HG03558 (cell line): ENCODE measurements around the gene PGC.

Experiments
- ATAC-seq: cut with Tn5 transposase; IDR thresholded peaks from one replicate; pipeline ENCODE4 v1.9.1; 2021; ENCODE audit warnings: moderate number of reproducible peaks; ENCODE audit not compliant: unreplicated experiment; ENCODE audit errors: extremely low read depth

PGC gene

GRCh38 chr6:41747256-41748101 lies at the start of gene PGC:
Gene PGC, minus strand, starts transcription at chr6:41747397. Its CDS starts 63 bp downstream, at chr6:41747334.
- no peak for ATAC-seq

- no peak for ATAC-seq
These were observed 49.3 kb upstream of the PGC start for GRCh38 chr6:41796474-41796873.

- no peak for ATAC-seq
These were observed 44.8 kb upstream of the PGC start for GRCh38 chr6:41791984-41792383.

- ATAC-seq, result no peak
These were observed 44.1 kb upstream of the PGC start for GRCh38 chr6:41791305-41791704.

- ATAC-seq, result no peak
These were observed 42.8 kb upstream of the PGC start for GRCh38 chr6:41790045-41790444.

GRCh38 chr6:41789390-41789724 lies 42.2 kb upstream of the PGC start:
- ATAC-seq, result no peak

GRCh38 chr6:41787219-41787917 lies 40.2 kb upstream of the PGC start, which contains the start of gene TOMM6:
Gene TOMM6, plus strand, starts transcription at chr6:41787694. Its CDS starts 4 bp downstream, at chr6:41787698.
- peak; percentile 58 for ATAC-seq

- ATAC-seq, result no peak
These were observed 39.4 kb upstream of the PGC start for GRCh38 chr6:41786451-41787218.

GRCh38 chr6:41785689-41786450 lies 38.7 kb upstream of the PGC start:
- no peak for ATAC-seq

- ATAC-seq, result no peak
These were observed 38.1 kb upstream of the PGC start for GRCh38 chr6:41785254-41785653.

GRCh38 chr6:41784581-41785171 lies 37.5 kb upstream of the PGC start:
- ATAC-seq, result no peak

GRCh38 chr6:41783106-41783780 lies 36.0 kb upstream of the PGC start:
- no peak for ATAC-seq

GRCh38 chr6:41781366-41781730 lies 34.2 kb upstream of the PGC start:
- no peak for ATAC-seq

- no peak for ATAC-seq
These were observed 33.6 kb upstream of the PGC start, which contains the start of gene PRICKLE4 for GRCh38 chr6:41780551-41781365. Gene PRICKLE4, plus strand, starts transcription at chr6:41780782. Its CDS starts 2,692 bp downstream, at chr6:41783474.

- ATAC-seq, result peak; percentile 91
These were observed 32.8 kb upstream of the PGC start, which contains the start of gene FRS3 for GRCh38 chr6:41779788-41780550. Gene FRS3, minus strand, starts transcription at chr6:41779900. Its CDS starts 2,913 bp downstream, at chr6:41776987.

GRCh38 chr6:41779336-41779735 lies 32.1 kb upstream of the PGC start:
- ATAC-seq, result peak; percentile 12

GRCh38 chr6:41778895-41779294 lies 31.7 kb upstream of the PGC start:
- ATAC-seq, result no peak
